Endothelial cell of umbilical vein (primary cell): Measurements from ENCODE around the gene PNKD. TPM values are rescaled to one million over a fixed set of nuclear protein-coding genes. Genes with fewer than 3 reads are reported as not detected.

ENCODE experiments used
- BruUV-seq: library from RNA; stranded (reverse); fragments of 400-500 nt; replicated peaks from 2 replicates; lab custom pipeline; 2021; lab: Mats Ljungman, UMichigan
- CTCF ChIA-PET: fragments of 300-600, 350-600 bp; sonication (Branson Sonifier 250); formaldehyde crosslinking; loops from one replicate; lab custom pipeline; 2021; ENCODE audit warnings: antibody characterized with exemption, inconsistent platforms; lab: Charles Lee
- POLR2A ChIA-PET: fragments of 300-600, 350-600 bp; sonication (Branson Sonifier 250); formaldehyde crosslinking; loops from one replicate; lab custom pipeline; 2021; ENCODE audit warnings: antibody characterized with exemption, inconsistent platforms; lab: Charles Lee
- DNase-seq: peaks from one replicate; pipeline ENCODE4 v3.0.0-alpha.2; 2011; ENCODE audit warnings: low read depth, low spot score
- FAIRE-seq: peaks from 2 replicates; lab custom pipeline; 2011; peaks lifted over from hg19 to GRCh38; lab: Jason Lieb, UNC
- H2AFZ ChIP-seq: 2 replicates; pipeline ENCODE4 v1.6.0; 2012; ENCODE audit warnings: low read depth, low read length, control low read depth, inconsistent platforms
- H3K27ac ChIP-seq: 2 replicates; pipeline ENCODE4 v1.5.1; 2011; ENCODE audit warnings: low read depth, mild to moderate bottlenecking, control low read depth, low read length, moderate library complexity; ENCODE audit not compliant: insufficient read depth
- H3K27me3 ChIP-seq, 2 experiments: 2 replicates each; pipeline versions ENCODE4 v1.6.0 to v1.6.1; 2011; ENCODE audit warnings: low read length in 2 of 2, mixed read lengths in 1 of 2; ENCODE audit not compliant: control insufficient read depth in 2 of 2, insufficient read depth in 2 of 2
- H3K36me3 ChIP-seq, 2 experiments: 2 replicates in 1 of 2; 3 replicates in 1 of 2; pipeline ENCODE4 v1.5.1; 2011; ENCODE audit warnings: low read length in 2 of 2, mild to moderate bottlenecking in 1 of 2, moderate library complexity in 1 of 2; ENCODE audit not compliant: control insufficient read depth in 2 of 2, insufficient read depth in 2 of 2; ENCODE audit errors: extremely low read depth in 1 of 2
- H3K4me1 ChIP-seq: 3 replicates; pipeline ENCODE4 v1.5.1; 2011; ENCODE audit warnings: mild to moderate bottlenecking, low read length; ENCODE audit not compliant: control insufficient read depth, insufficient read depth; ENCODE audit errors: extremely low read depth
- H3K4me2 ChIP-seq: 2 replicates; pipeline ENCODE4 v1.6.1; 2011; ENCODE audit warnings: low read length, control low read depth, mixed read lengths; ENCODE audit not compliant: insufficient read depth
- H3K4me3 ChIP-seq, 3 experiments: fragments of 200-600 bp in 1 of 3; sonication (generic), shearing (Covaris generic) in 1 of 3; replicated peaks in 1 of 3; 2 replicates each; pipeline ENCODE4 v1.5.1; 2011 to 2016; ENCODE audit warnings: control low read depth in 3 of 3, low read length in 3 of 3, mild to moderate bottlenecking in 2 of 3, inconsistent platforms in 1 of 3, low read depth in 1 of 3, moderate library complexity in 1 of 3; ENCODE audit not compliant: insufficient read depth in 1 of 3
- H3K79me2 ChIP-seq: 2 replicates; pipeline ENCODE4 v1.6.0; 2012; ENCODE audit warnings: low read length, inconsistent platforms; ENCODE audit not compliant: control insufficient read depth, insufficient read depth
- H3K9ac ChIP-seq: replicated peaks from 2 replicates; pipeline ENCODE3; 2011; ENCODE audit warnings: low read length, control low read depth; ENCODE audit not compliant: insufficient read depth; ENCODE audit errors: extremely low read depth
- H3K9me1 ChIP-seq: replicated peaks from 3 replicates; pipeline ENCODE4 v1.6.0; 2011; ENCODE audit warnings: mild to moderate bottlenecking, low read length; ENCODE audit not compliant: control insufficient read depth, insufficient read depth; ENCODE audit errors: extremely low read depth
- H3K9me3 ChIP-seq: replicated peaks from 2 replicates; pipeline ENCODE4 v1.5.1; 2012; ENCODE audit warnings: low read length, inconsistent platforms; ENCODE audit not compliant: control insufficient read depth, insufficient read depth
- H4K20me1 ChIP-seq: replicated peaks from 2 replicates; pipeline ENCODE3; 2011; ENCODE audit warnings: mild to moderate bottlenecking, low read length; ENCODE audit not compliant: control insufficient read depth, insufficient read depth; ENCODE audit errors: extremely low read depth
- CTCF ChIP-seq, 2 donors: IDR thresholded peaks; 1 replicate in 1 of 2; 2 replicates in 1 of 2; pipeline ENCODE4 v1.5.1; 2011; ENCODE audit warnings: low read length in 2 of 2, mild to moderate bottlenecking in 2 of 2, moderate library complexity in 2 of 2, control low read depth in 1 of 2, inconsistent platforms in 1 of 2, low read depth in 1 of 2; ENCODE audit not compliant: insufficient read depth in 1 of 2; ENCODE audit errors: extremely low read depth in 1 of 2
- EZH2 ChIP-seq: IDR thresholded peaks from 2 replicates; pipeline ENCODE4 v1.6.1; 2012; ENCODE audit warnings: borderline replicate concordance, low read depth, mild to moderate bottlenecking, moderate library complexity, low read length, inconsistent platforms; ENCODE audit not compliant: severe bottlenecking
- FOS ChIP-seq: IDR thresholded peaks from 2 replicates; pipeline ENCODE4 v1.6.1; 2011; ENCODE audit warnings: mild to moderate bottlenecking, low read length, moderate library complexity, borderline replicate concordance; ENCODE audit not compliant: insufficient read depth
- GATA2 ChIP-seq: IDR thresholded peaks from 2 replicates; pipeline ENCODE4 v1.7.0; 2011; ENCODE audit warnings: low read depth, mild to moderate bottlenecking, moderate library complexity, mixed read lengths, low read length; ENCODE audit not compliant: insufficient read length, insufficient read depth
- JUN ChIP-seq: IDR thresholded peaks from 2 replicates; pipeline ENCODE4 v1.6.1; 2011; ENCODE audit warnings: borderline replicate concordance, low read depth; ENCODE audit not compliant: insufficient read length, insufficient read depth
- MAX ChIP-seq: IDR thresholded peaks from 2 replicates; pipeline ENCODE4 v1.6.1; 2011; ENCODE audit not compliant: insufficient read depth, insufficient read length
- MYC ChIP-seq: IDR thresholded peaks from one replicate; pipeline ENCODE4 v1.6.1; 2011; ENCODE audit warnings: mild to moderate bottlenecking, low read depth, low read length
- POLR2A ChIP-seq: IDR thresholded peaks from 2 replicates; pipeline ENCODE4 v1.6.1; 2012; ENCODE audit warnings: low read depth, mild to moderate bottlenecking, control low read depth, low read length
- POLR2AphosphoS5 ChIP-seq: IDR thresholded peaks from 2 replicates; pipeline ENCODE4 v1.6.1; 2012; ENCODE audit warnings: low read depth, mild to moderate bottlenecking, control low read depth, low read length, moderate library complexity; ENCODE audit not compliant: insufficient read depth
- dilution Hi-C: fragments of 300-500 bp; cut with MboI; formaldehyde crosslinking; loops from one replicate; pipeline ENCODE4 v1.15.0; 2019; ENCODE audit warnings: low sequenced_read_pairs; ENCODE audit not compliant: extremely low pct_ligation_motif_present
- intact Hi-C: fragments of 100-400 bp; cut with micrococcal nuclease; formaldehyde crosslinking; loops from one replicate; pipeline ENCODE4 v1.10.0; 2022
- polyA plus RNA-seq, 4 experiments: library from polyadenylated mRNA; depleted of rRNA in 3 of 4; stranded (reverse) in 3 of 4; unstranded in 1 of 4; fragments of >200 nt; gene quantifications; 2 replicates each; pipeline versions ENCODE4 v1.2.1 to v1.2.3, GENCODE V29; 2011 to 2012; ENCODE audit warnings: missing spikeins in 1 of 4
- total RNA-seq: library from RNA; stranded (reverse); gene quantifications from 2 replicates; pipeline ENCODE4 v1.2.3, GENCODE V29; 2021

Gene PNKD
- total and polyA plus RNA-seq, 2 donors (not counting 3 experiments of a cell fraction or from before 2014, with no cell fraction given): 56.1 to 88.3 TPM

GRCh38 chr2:218334531-218334930 is 64.2 kb downstream of the PNKD start:
- no peak overlapping the region for H3K4me3 ChIP-seq
- intact Hi-C loops (no loop called here), dilution Hi-C loops (no loop called here)
- TF ChIP-seq EZH2 (no peak), POLR2AphosphoS5 (no peak), CTCF (IDR thresholded peaks at IDR 0.05; ENCODE audit: extremely low read depth in 1 of 2, insufficient read depth in 1 of 2, low read depth in 1 of 2, low read length in 2 of 2) (no peak), FOS (no peak), JUN (no peak), POLR2A (no peak), GATA2 (no peak), MYC (no peak), MAX (no peak)
- ChIA-PET CTCF (no interaction called here), POLR2A (no interaction called here)
- no peaks in the 10 kb centered on the region for H3K9me3 ChIP-seq
- H3K4me2 ChIP-seq: no peak overlapping the region
- H3K27ac ChIP-seq: no peak overlapping the region
- no TSS peak for BruUV-seq
- H3K79me2 ChIP-seq: no peaks in the 10 kb centered on the region
- H3K27me3 ChIP-seq: no peaks in the 10 kb centered on the region
- no peak overlapping the region for H3K9ac ChIP-seq
- H4K20me1 ChIP-seq: no peaks in the 10 kb centered on the region
- H3K36me3 ChIP-seq: no peaks in the 10 kb centered on the region
- no peaks in the 10 kb centered on the region for H3K4me1 ChIP-seq
- H2AFZ ChIP-seq: no peak overlapping the region
- DNase-seq: no peak
- H3K9me1 ChIP-seq: no peaks in the 10 kb centered on the region
- no peak for FAIRE-seq
